HG02623 (cell line): ENCODE data around the gene VRK2.
"Not testable (repeated sequence)": the region's sequence is repeated elsewhere in the genome, so short reads cannot be mapped to it uniquely, and the experiment has no call there.

Experiments
- ATAC-seq: cut with Tn5 transposase; IDR thresholded peaks from one replicate; pipeline ENCODE4 v1.9.1; 2021; ENCODE audit warnings: moderate library complexity; ENCODE audit not compliant: unreplicated experiment

VRK2 gene

DNA sequence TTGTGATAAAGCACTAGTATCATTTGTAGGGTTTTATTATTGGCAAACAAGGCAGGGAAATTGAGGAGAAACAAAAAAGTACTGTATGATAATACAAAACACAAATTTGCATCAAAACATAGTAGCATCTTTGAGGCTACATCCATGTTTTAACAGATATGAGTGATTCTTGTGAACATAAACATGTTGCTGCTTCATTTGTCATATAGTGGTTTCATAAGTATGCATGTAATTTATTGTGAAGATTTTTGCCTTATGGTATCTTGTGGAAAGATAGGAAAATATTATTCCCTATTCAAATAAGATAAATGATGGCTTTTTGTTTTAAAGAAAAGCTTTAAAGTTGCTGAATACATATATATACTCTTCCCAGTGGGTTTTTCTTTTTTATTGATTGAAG lies 60.3 kb downstream of the VRK2 start:
- ATAC-seq = no peak

DNA sequence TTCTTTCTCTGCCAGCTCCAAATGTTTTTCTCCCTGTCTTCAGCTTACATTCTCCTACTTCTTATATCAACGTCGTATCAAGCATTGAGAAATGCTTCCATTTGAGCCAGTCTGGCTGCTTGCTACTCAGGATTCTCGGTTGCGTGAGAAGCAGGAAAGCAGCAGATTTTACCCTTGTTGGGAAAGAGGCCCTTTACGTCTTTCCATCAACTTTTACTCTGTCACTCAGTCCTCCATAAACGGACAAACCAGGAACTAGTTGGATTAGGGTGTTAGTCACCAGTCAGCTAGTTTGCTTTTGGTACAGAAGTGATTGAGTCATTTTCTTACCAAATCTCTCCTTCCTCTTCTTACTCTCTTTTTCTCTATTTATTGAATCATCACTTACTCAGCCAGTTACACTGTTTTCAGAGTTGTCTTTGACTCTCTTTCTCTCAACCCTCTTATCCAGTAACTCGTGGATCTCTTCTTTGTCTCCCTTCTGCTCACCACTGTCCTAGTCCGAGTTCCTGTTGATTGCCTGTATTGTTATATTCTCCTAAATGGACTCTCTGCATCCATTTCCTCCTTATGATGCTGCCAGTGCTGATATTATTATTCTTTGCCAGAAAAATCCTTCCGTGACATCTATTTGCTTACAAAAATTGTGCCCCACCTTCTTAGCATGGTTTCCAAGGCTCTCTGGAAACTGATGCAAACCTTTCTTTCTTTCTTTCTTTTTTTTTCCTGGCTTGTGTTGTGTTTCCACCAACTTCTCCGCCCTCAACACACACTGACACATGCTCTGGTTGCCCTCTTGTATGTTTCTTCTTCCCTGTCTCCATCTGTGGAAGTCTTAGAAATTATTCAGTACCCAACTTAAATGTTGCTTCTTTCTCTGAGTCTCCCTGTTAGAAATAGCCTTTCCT lies 61.5 kb downstream of the VRK2 start:
- no peak for ATAC-seq

DNA sequence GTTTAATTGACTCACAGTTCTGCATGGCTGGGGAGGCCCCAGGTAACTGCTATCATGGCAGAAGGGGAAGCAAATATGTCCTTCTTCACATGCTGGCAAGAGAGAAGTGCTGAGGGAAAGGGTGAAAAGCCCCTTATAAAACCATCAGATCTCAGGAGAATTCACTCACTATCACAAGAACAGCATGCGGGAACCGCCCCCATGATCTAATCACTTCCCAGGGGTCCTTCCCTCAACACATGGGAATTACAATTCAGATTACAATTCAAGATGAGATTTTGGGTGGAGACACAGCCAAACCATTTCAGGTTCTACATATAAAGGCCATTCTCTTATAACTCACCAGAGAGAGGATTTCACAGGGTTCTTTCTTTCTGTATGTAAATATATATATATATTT lies 62.9 kb downstream of the VRK2 start:
- no peak for ATAC-seq

GRCh38 chr2:58110765-58111164 lies 64.2 kb downstream of the VRK2 start:
- ATAC-seq = no peak

- ATAC-seq = not testable (repeated sequence)
Observed at GRCh38 chr2:58113563-58113962, 67.0 kb downstream of the VRK2 start.

GRCh38 chr2:58120626-58121229 lies 74.1 kb downstream of the VRK2 start:
- ATAC-seq = no peak

DNA sequence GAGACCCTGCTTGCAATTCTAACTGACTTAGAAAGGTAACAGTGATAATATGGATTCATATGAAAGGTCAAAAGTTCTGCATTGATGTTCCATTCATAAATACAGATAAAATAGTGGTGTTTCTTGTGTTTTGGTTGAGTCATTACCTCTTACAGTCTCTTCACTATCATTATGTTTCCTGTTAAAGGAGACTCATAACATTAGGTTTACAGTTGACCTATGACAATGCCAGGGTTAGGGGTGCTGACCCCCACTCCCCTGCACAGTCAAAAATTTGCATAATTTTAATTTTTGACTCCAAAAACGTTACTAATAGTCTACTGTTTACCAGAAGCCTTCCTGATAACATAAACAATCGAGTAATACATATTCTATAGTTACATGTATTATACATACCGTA lies 75.4 kb downstream of the VRK2 start:
- ATAC-seq = no peak

DNA sequence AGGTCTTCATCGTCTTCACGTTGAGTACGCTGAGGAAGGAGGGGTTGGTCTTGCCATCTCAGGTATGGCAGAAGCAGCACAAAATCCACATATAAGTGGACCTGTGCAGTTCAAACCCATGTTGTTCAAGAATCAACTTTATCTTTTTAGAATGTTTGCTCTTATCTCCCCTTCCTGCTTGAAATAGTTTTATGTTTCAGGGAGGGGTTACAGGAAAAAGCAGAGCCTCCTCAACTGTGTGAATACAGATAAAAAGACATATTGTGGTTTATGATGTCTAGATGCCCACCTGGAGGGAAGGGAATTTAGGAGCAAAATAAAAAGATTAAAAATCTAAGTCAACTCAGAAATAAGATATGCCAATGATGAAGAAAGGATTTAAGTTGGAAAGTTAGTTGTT lies 75.9 kb downstream of the VRK2 start:
- no peak for ATAC-seq

GRCh38 chr2:58127111-58127510 lies 80.5 kb downstream of the VRK2 start:
- no peak for ATAC-seq

GRCh38 chr2:58130238-58130637 lies 83.6 kb downstream of the VRK2 start:
- ATAC-seq = no peak

- no peak for ATAC-seq
Observed at GRCh38 chr2:58131191-58132011, 84.8 kb downstream of the VRK2 start.

DNA sequence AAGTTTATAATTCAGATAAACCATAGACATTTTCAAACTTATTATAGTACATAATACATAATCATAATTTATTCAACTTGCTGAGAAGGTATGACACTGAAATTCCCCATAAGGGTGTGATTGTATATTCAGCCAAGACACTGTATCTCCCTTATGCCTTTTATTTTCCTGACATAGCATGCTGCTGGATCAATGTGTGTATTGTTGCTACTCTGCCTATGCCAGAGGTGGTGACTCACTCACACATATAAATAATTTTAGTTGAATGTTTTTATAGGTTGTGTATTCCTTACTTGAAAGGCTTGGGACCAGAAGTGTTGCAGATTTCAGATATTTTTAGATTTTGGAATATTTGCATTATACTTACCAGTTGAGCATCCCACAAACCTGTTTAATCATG lies 86.8 kb downstream of the VRK2 start:
- ATAC-seq = no peak

DNA sequence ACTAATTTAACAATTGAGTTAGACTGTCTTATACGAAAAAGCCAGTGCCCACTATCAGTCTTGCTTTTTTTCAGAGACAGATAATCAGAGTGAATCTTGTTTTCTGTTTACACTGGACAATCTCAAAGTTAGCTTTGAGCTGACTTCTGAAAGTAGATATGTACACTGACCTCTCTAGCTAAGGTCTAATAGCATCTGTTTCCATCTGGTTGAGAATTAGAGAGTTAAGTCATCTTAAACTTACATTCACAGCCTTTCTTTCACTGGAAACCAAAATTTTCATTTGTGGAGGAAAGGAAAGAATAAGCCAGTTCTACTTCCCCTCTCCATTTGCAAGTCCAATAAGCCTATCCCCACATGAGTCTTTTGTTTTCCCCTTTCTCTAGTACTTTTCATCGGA lies 89.3 kb downstream of the VRK2 start:
- no peak for ATAC-seq

- no peak for ATAC-seq
Observed at GRCh38 chr2:58137221-58137620, 90.6 kb downstream of the VRK2 start.

- ATAC-seq = no peak
Observed at GRCh38 chr2:58137856-58138255, 91.2 kb downstream of the VRK2 start.

GRCh38 chr2:58138396-58139030 lies 91.9 kb downstream of the VRK2 start:
- no peak for ATAC-seq

DNA sequence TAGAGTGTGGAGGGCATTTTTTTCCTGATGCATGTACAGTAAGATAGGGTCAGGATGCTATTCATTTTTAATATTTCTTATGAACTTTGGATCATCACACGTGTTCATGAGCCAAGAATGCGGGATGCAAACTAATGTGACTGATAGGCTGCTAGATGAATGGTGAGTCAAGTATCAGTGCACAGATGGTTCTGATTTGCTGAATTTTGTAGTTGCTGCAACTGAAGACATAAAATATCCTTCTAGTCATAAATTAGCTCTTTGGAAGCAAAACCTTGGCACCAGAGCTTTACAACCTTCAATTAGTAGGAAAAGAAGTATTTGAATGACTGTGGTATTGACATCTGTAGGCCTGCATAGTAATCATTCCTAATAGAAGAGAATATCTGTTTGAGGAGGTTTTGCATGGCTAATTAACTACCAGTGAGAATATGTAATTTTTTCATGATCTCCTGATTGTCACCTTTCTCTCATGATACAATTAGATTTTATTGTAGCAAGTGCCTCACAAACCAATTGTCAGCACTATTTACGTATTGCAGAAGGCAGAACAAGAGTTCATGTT lies 94.0 kb downstream of the VRK2 start:
- ATAC-seq = no peak

DNA sequence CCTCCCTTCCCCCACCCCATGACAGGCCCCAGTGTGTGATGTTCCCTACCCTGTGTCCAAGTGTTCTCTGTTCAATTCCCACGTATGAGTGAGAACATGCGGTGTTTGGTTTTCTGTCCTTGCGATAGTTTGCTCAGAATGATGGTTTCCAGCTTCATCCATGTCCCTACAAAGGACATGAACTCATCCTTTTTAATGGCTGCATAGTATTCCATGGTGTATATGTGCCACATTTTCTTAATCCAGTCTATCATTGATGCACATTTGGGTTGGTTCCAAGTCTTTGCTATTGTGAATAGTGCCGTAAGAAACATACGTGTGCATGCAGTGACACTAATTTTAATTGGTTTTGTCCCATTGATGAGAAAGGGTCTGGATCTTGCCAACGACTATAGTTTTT lies 99.2 kb downstream of the VRK2 start:
- not testable (repeated sequence) for ATAC-seq

DNA sequence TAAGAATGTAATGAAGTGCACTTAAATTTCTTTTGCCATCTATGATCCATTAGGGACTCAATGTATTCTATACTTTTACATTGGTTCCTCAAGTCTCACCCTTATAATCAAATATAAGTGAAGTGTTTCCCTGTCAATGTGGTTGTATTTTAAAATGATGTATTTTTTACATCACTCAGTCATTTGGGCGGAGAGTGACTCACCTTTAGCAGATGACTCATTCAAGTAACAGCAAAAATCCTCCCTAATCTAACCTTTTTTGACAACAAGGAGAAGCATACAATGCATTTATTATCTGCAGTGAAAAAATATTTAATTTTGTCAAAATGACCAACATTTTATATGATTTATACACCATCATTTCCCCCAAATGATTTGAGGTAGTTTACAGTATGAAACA lies 100.1 kb downstream of the VRK2 start:
- no peak for ATAC-seq

GRCh38 chr2:58155160-58155778 lies 108.7 kb downstream of the VRK2 start:
- no peak for ATAC-seq
